Activated CD4-positive, alpha-beta T cell treated with anti-CD3 and anti-CD28 coated beads, Interleukin-2, amount 50 U/mL, for 24 hours (primary cell): ENCODE results near the gene CALCOCO2.
"Not testable (repeated sequence)": the region's sequence is repeated elsewhere in the genome, so short reads cannot be mapped to it uniquely, and the experiment has no call there.

Source experiments
- DNase-seq, 2 donors: peaks; one replicate each; pipeline ENCODE4 v3.0.0-alpha.2; 2020; ENCODE audit warnings: low read depth in 1 of 2, low spot score in 1 of 2

Gene CALCOCO2

GRCh38 chr17:48820936-48821335, 9.9 kb upstream of the CALCOCO2 start:
- not testable (repeated sequence) for DNase-seq

- DNase-seq: no peak
Observed at GRCh38 chr17:48825446-48826381, 5.1 kb upstream of the CALCOCO2 start.

- no peak for DNase-seq
Observed at GRCh38 chr17:48831549-48831883, 681 bp downstream of the CALCOCO2 start.

- DNase-seq: no peak
Observed at GRCh38 chr17:48834973-48835372, 4.1 kb downstream of the CALCOCO2 start.

- DNase-seq: no peak
Observed at GRCh38 chr17:48835971-48836370, 5.1 kb downstream of the CALCOCO2 start.

- DNase-seq: peak in 1 of 2 donors; percentile 4
Observed at GRCh38 chr17:48837458-48837857, 6.6 kb downstream of the CALCOCO2 start.

GRCh38 chr17:48840441-48840840, 9.6 kb downstream of the CALCOCO2 start:
- DNase-seq: no peak

GRCh38 chr17:48841395-48841831, 10.6 kb downstream of the CALCOCO2 start:
- peak in 1 of 2 donors; percentile 33 for DNase-seq

- DNase-seq: no peak
Observed at GRCh38 chr17:48842746-48843145, 11.9 kb downstream of the CALCOCO2 start.

GRCh38 chr17:48843187-48843900, 12.5 kb downstream of the CALCOCO2 start:
- DNase-seq: no peak

- DNase-seq: no peak
Observed at GRCh38 chr17:48850792-48851323, 20.0 kb downstream of the CALCOCO2 start.

GRCh38 chr17:48854774-48855476, 24.1 kb downstream of the CALCOCO2 start:
- DNase-seq: no peak

GRCh38 chr17:48856122-48856821, 25.4 kb downstream of the CALCOCO2 start:
- no peak for DNase-seq

GRCh38 chr17:48860034-48860433, 29.2 kb downstream of the CALCOCO2 start:
- DNase-seq: no peak

GRCh38 chr17:48860456-48860855, 29.6 kb downstream of the CALCOCO2 start:
- no peak for DNase-seq

GRCh38 chr17:48868916-48869500, 38.2 kb downstream of the CALCOCO2 start:
- DNase-seq: no peak

GRCh38 chr17:48869821-48870318, 39.0 kb downstream of the CALCOCO2 start:
- no peak for DNase-seq

GRCh38 chr17:48871035-48871550, 40.3 kb downstream of the CALCOCO2 start:
- no peak for DNase-seq

- DNase-seq: no peak
Observed at GRCh38 chr17:48871551-48872351, 40.9 kb downstream of the CALCOCO2 start.
